ENCODE results near the gene PTPRG.

Gene PTPRG

DNA sequence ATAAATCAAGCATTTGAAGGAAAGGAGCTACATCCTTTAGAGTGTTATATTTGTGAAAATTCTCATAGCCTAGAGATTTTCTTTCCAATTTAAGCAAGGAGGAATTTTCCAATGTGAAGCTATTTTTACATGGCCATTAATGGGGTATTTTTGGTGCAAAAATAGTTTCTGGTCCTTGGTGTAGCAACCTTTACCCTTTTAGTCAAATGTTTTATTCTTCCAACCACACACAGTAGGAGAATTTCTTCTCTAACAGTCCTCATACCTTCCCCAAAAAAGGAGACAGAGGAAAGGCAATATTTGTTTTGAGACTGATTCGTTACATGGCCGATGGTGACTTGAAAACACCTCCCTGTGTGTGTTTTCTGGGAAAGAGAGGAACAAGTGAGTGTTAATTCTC lies 261.2 kb downstream of the PTPRG start:
- no peak overlapping the region for H3K4me3 ChIP-seq (ENCODE audit: low read length, poor library complexity, severe bottlenecking)
- no peak for TF ChIP-seq EZH2phosphoT487 (IDR thresholded peaks at IDR 0.05; ENCODE audit: borderline replicate concordance)
- TF ChIP-seq, protein P1, sequence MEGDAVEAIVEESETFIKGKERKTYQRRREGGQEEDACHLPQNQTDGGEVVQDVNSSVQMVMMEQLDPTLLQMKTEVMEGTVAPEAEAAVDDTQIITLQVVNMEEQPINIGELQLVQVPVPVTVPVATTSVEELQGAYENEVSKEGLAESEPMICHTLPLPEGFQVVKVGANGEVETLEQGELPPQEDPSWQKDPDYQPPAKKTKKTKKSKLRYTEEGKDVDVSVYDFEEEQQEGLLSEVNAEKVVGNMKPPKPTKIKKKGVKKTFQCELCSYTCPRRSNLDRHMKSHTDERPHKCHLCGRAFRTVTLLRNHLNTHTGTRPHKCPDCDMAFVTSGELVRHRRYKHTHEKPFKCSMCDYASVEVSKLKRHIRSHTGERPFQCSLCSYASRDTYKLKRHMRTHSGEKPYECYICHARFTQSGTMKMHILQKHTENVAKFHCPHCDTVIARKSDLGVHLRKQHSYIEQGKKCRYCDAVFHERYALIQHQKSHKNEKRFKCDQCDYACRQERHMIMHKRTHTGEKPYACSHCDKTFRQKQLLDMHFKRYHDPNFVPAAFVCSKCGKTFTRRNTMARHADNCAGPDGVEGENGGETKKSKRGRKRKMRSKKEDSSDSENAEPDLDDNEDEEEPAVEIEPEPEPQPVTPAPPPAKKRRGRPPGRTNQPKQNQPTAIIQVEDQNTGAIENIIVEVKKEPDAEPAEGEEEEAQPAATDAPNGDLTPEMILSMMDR (conservative IDR thresholded peaks at IDR 0.05; ENCODE audit: low read length): no peak
- H3K9me3 ChIP-seq (ENCODE audit: insufficient read depth, low read depth, low read length): no peaks in the 10 kb centered on the region
- H3F3A ChIP-seq (ENCODE audit: low read depth): no peaks in the 10 kb centered on the region
- no peaks in the 10 kb centered on the region for H3K27me3 ChIP-seq (ENCODE audit: insufficient read depth, low read length, poor library complexity, severe bottlenecking)
- no peak overlapping the region for H3K4me2 ChIP-seq (ENCODE audit: low read depth, low read length, poor library complexity, severe bottlenecking)
- no peaks in the 10 kb centered on the region for H4K20me1 ChIP-seq (ENCODE audit: insufficient read depth, low read length, poor library complexity, severe bottlenecking)
- H3K79me2 ChIP-seq (ENCODE audit: insufficient read depth, low read length): no peaks in the 10 kb centered on the region
- H3K9ac ChIP-seq (ENCODE audit: low read depth, low read length, poor library complexity, severe bottlenecking): no peak overlapping the region
- no peak overlapping the region for H2AFZ ChIP-seq (ENCODE audit: low read length)
- H3K4me1 ChIP-seq (ENCODE audit: insufficient read depth, low read length, poor library complexity, severe bottlenecking): no peaks in the 10 kb centered on the region
- no peaks in the 10 kb centered on the region for H3K36me3 ChIP-seq (ENCODE audit: insufficient read depth, low read length)
- H3K9me2 ChIP-seq (replicated peaks; ENCODE audit: low read depth, low read length): no peaks in the 10 kb centered on the region

DNA sequence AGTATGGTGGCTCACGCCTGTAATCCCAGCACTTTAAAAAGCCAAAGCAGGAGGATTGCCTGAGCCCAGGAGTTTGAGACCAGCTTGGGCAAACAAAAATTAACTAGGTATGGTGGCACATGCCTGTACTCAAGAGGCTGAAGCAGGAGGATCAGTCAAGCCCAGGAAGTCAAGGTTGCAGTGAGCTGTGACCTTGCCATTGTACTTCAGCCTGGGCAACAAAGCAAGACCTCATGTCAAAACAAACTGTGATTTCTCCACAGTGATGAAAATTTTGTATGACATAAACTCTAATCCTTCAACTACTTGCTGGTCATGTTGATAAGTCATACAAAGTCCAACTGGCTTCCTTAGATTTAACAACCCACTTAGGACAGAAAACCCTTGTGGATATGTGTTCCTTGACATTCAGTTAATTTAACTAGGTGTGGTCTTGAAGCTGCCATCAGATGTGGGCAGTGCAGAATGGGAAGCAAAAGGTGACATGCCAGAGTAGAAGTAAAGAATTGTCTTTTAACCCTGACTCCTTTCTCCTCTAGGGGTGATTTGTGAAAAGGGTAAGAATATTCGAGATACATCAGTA lies 263.3 kb downstream of the PTPRG start:
- Histone ChIP-seq H2AFZ (ENCODE audit: low read length) (no peak overlapping the region), H3K4me2 (ENCODE audit: low read depth, low read length, poor library complexity, severe bottlenecking) (no peak overlapping the region), H3K79me2 (ENCODE audit: insufficient read depth, low read length) (no peaks in the 10 kb centered on the region), H3K36me3 (ENCODE audit: insufficient read depth, low read length) (no peaks in the 10 kb centered on the region), H3K4me3 (ENCODE audit: low read length, poor library complexity, severe bottlenecking) (no peak overlapping the region), H3K9me3 (ENCODE audit: insufficient read depth, low read depth, low read length) (no peaks in the 10 kb centered on the region), H3K9me2 (replicated peaks; ENCODE audit: low read depth, low read length) (no peaks in the 10 kb centered on the region), H3K27me3 (ENCODE audit: insufficient read depth, low read length, poor library complexity, severe bottlenecking) (no peaks in the 10 kb centered on the region), H3F3A (ENCODE audit: low read depth) (no peaks in the 10 kb centered on the region), H4K20me1 (ENCODE audit: insufficient read depth, low read length, poor library complexity, severe bottlenecking) (no peaks in the 10 kb centered on the region), H3K9ac (ENCODE audit: low read depth, low read length, poor library complexity, severe bottlenecking) (no peak overlapping the region), H3K4me1 (ENCODE audit: insufficient read depth, low read length, poor library complexity, severe bottlenecking) (peaks cover 4% of the 10 kb centered on the region)
- TF ChIP-seq EZH2phosphoT487 (IDR thresholded peaks at IDR 0.05; ENCODE audit: borderline replicate concordance): no peak
- TF ChIP-seq, protein P1 (conservative IDR thresholded peaks at IDR 0.05; ENCODE audit: low read length): no peak

DNA sequence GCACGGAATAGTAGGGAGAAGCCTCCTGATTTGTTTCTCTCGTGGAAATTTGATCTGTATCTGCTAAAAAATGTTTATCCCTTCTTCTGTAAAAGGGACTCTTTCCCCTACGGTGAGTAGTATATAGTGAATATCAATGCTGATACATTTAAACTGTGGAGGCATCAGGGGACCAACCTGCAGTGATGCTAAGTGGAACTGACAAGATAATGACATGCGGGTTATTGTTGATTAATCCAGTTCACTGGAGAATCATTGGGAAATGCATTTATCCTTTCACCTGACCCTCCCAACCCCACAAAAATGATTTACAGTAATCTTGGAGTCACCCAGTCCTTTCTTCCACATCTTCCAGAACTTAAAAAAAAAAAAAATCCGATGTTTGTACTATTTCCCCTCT lies 264.8 kb downstream of the PTPRG start:
- Histone ChIP-seq H3K36me3 (ENCODE audit: insufficient read depth, low read length) (no peaks in the 10 kb centered on the region), H3K79me2 (ENCODE audit: insufficient read depth, low read length) (no peaks in the 10 kb centered on the region)

More for the DNA sequence above, 264.8 kb downstream of the PTPRG start:
- H3F3A ChIP-seq (ENCODE audit: low read depth): no peaks in the 10 kb centered on the region
- TF ChIP-seq, protein P1 (conservative IDR thresholded peaks at IDR 0.05; ENCODE audit: low read length): no peak
- H3K9me2 ChIP-seq (replicated peaks; ENCODE audit: low read depth, low read length): no peaks in the 10 kb centered on the region
- no peak overlapping the region for H2AFZ ChIP-seq (ENCODE audit: low read length)
- no peaks in the 10 kb centered on the region for H4K20me1 ChIP-seq (ENCODE audit: insufficient read depth, low read length, poor library complexity, severe bottlenecking)
- no peaks in the 10 kb centered on the region for H3K27me3 ChIP-seq (ENCODE audit: insufficient read depth, low read length, poor library complexity, severe bottlenecking)
- peaks cover 4% of the 10 kb centered on the region for H3K4me1 ChIP-seq (ENCODE audit: insufficient read depth, low read length, poor library complexity, severe bottlenecking)
- no peaks in the 10 kb centered on the region for H3K9me3 ChIP-seq (ENCODE audit: insufficient read depth, low read depth, low read length)
- H3K9ac ChIP-seq (ENCODE audit: low read depth, low read length, poor library complexity, severe bottlenecking): no peak overlapping the region
- H3K4me2 ChIP-seq (ENCODE audit: low read depth, low read length, poor library complexity, severe bottlenecking): no peak overlapping the region
- no peak overlapping the region for H3K4me3 ChIP-seq (ENCODE audit: low read length, poor library complexity, severe bottlenecking)

Measured in Loucy (cell line).